MM.1S (cell line): ENCODE data around the gene KRTAP10-2.

Source experiments
- EZH2 ChIP-seq: fragments of 300-600 bp; sonication (generic); optimal IDR thresholded peaks from 2 replicates; pipeline ENCODE3; 2017; ENCODE audit warnings: low read depth, mild to moderate bottlenecking, antibody characterized with exemption, low read length, mixed read lengths
- EZH2phosphoT487 ChIP-seq: fragments of 300-600 bp; sonication (generic); IDR thresholded peaks from 2 replicates; pipeline ENCODE4 v1.6.1; 2018; ENCODE audit warnings: antibody characterized with exemption, low read length
- TF ChIP-seq, protein P1 (sequence below): fragments of 300-600 bp; sonication (generic); IDR thresholded peaks from 2 replicates; pipeline ENCODE4 v1.5.1; 2016; ENCODE audit warnings: antibody characterized with exemption, low read length, mixed read lengths

DNA sequence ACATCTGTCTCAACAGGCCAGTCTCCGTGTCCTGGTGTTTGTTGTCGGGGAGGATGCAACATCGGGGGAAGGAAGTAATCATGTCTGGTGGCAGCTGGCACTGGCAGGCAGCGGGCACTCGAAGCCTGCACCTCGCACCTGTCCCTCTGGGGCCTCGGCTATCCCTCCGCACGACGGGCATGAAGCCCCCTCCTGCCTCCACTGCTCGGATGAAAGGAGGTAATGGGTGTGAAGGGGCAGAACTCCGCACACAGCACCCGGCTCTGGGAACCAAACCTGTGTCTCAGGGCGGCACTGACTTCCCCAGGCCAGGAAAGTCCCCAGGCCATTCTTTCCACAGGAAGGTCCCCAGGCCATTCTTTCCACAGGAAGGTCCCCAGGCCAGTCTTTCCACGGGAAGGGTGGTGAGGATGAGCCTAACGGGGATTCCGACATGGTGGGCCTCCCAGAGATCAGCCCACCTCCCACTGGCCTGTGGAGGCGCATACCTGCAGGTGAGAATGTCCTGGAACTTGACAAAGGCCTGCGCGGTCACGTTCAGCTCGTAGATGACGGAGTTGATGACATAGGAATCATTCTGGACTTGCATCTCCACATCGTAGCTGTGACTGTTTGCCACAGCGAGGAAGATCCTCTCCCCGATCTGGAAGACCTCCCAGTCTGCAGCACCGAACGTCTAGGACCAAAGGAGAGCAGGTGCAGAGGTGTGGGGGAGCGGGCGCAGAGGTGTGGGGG is 42.4 kb downstream of the KRTAP10-2 start:
- TF ChIP-seq, protein P1, sequence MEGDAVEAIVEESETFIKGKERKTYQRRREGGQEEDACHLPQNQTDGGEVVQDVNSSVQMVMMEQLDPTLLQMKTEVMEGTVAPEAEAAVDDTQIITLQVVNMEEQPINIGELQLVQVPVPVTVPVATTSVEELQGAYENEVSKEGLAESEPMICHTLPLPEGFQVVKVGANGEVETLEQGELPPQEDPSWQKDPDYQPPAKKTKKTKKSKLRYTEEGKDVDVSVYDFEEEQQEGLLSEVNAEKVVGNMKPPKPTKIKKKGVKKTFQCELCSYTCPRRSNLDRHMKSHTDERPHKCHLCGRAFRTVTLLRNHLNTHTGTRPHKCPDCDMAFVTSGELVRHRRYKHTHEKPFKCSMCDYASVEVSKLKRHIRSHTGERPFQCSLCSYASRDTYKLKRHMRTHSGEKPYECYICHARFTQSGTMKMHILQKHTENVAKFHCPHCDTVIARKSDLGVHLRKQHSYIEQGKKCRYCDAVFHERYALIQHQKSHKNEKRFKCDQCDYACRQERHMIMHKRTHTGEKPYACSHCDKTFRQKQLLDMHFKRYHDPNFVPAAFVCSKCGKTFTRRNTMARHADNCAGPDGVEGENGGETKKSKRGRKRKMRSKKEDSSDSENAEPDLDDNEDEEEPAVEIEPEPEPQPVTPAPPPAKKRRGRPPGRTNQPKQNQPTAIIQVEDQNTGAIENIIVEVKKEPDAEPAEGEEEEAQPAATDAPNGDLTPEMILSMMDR: no peak
- no peak for TF ChIP-seq EZH2
- TF ChIP-seq EZH2phosphoT487: no peak
